Frontal cortex (tissue), 4 donors: ENCODE data around the gene SEMA6A. TPM values are rescaled to one million over a fixed set of nuclear protein-coding genes. Genes with fewer than 3 reads are reported as not detected.
"Not testable (repeated sequence)": the region's sequence is repeated elsewhere in the genome, so short reads cannot be mapped to it uniquely, and the experiment has no call there.

Experiments used
- DNase-seq, 2 donors: peaks; one replicate each; pipeline ENCODE4 v3.0.0; 2012; ENCODE audit warnings: low spot score in 2 of 2
- FAIRE-seq: peaks from 2 replicates; lab custom pipeline; 2012; peaks lifted over from hg19 to GRCh38; lab: Jason Lieb, UNC
- total RNA-seq: library from RNA; depleted of rRNA; stranded (reverse); fragments of >200 nt; gene quantifications from one replicate; pipeline ENCODE4 v1.2.3, GENCODE V29; 2014
- donor health status: control.
- donor health status: control.
- donor health status: control.

SEMA6A gene
- total RNA-seq, 1 donor from 2014 or later, result 15.5 TPM

GRCh38 chr5:116557669-116558271 lies 16.9 kb downstream of the SEMA6A start:
- FAIRE-seq, result peak; percentile 44
- DNase-seq, result peak in 1 of 2 donors; percentile 25

DNA sequence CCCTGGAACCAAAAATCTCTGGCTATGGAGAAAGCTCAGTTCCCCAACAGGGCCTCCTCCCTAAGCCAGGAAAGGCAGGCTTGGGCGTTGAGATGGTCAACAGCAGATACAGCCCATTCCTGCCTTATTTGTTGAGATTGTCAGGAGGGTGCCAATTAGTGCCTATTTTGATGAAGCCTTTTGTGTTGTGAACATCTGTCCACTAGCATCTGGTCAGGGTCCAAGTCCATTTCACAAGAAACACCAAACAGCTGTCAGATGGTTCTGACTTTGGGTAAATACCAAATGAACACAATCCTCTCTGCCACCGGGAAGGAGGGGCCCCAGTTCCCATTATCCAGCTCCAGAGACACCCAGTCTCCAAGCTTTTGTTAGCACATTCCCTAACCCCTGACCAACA lies 19.9 kb downstream of the SEMA6A start:
- no peak for DNase-seq
- no peak for FAIRE-seq

GRCh38 chr5:116553366-116553765 lies 21.3 kb downstream of the SEMA6A start:
- no peak for DNase-seq
- peak; percentile 68 for FAIRE-seq

DNA sequence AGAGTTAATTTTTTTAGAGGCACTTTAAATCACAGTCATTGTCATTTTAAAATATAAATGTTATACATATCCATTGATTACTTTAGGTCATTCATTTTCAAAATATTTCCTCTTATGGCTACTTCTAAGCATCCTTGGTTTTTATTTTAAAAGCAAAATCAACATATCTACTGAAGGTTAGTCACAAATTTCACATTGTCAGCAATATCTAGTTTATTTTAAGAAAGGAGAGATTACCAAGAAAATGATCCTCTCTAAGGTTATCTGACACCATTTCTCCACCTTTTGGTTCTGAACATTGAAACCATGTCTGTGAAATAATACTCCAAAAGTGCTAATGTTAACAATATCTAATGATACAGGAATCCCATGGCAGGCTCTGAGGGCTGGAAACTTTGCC lies 24.5 kb downstream of the SEMA6A start:
- FAIRE-seq (no peak), DNase-seq (no peak)

- DNase-seq (no peak), FAIRE-seq (no peak)
These were observed 27.9 kb downstream of the SEMA6A start for GRCh38 chr5:116546743-116547124.

GRCh38 chr5:116546033-116546742 lies 28.4 kb downstream of the SEMA6A start:
- no peak for DNase-seq
- no peak for FAIRE-seq

DNA sequence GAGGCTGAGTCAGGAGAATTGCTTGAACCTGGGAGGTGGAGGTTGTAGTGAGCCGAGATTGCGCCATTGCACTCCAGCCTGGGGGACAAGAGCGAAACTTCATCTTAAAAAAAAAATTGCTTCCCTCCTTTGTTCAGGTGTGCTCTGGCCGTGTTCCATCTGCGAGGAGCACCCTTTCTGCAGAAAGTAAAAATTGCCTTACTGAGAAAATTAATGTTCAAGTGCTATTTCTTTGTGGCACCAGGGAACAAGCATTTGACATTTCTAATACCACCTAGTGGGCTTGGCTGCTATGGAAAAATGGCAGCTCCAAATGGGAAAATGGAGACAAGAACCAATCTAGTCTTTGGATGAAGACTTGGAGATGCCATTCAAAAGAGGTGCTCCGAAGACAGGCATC lies 29.2 kb downstream of the SEMA6A start:
- not testable (repeated sequence) for FAIRE-seq, DNase-seq

GRCh38 chr5:116544531-116545241 lies 29.9 kb downstream of the SEMA6A start:
- FAIRE-seq, result no peak
- no peak for DNase-seq

DNA sequence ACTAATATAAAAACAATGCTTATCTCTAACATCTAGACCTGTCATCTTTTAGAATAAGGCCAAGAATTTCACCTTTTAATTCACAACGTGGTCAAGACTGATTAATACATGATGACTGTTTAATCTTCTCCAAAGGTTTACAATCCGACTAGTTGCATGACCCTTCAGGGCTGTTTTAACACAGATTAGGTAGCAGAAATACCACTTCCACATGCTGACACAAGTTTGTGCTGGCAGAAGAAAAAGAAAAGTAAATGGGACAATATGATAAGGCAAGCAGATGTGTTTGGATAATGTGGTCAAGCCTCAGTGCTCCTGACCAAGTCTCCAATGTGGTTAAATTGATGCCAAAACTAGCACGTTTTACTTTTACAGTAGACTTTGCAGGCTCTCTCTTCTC lies 31.1 kb downstream of the SEMA6A start:
- DNase-seq (no peak), FAIRE-seq (no peak)

DNA sequence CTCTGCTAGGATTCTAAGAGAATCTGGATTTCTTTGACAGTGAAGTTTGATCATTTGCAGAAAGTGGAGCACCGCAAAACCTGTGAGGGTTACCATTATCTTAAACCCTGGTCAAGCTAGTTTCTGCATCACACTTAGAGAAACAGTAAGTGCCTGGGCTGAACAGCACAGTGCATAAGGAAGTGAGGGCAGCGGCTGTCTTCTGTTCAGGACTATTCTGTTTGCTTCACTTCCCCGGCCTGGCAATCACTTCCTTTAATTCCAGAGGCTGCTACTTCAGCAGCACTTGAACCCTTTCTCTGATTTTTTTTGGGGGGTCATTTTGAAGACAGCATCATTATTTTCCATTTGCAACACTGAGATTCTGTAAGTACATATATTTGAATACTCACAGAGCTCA lies 32.0 kb downstream of the SEMA6A start:
- DNase-seq (no peak), FAIRE-seq (no peak)

GRCh38 chr5:116539222-116539621 lies 35.4 kb downstream of the SEMA6A start:
- DNase-seq (no peak), FAIRE-seq (no peak)

GRCh38 chr5:116536316-116537083 lies 38.1 kb downstream of the SEMA6A start:
- no peak for DNase-seq
- FAIRE-seq, result no peak

GRCh38 chr5:116534964-116535651 lies 39.5 kb downstream of the SEMA6A start:
- FAIRE-seq, result no peak
- no peak for DNase-seq

- no peak for FAIRE-seq
- DNase-seq, result no peak
These were observed 41.7 kb downstream of the SEMA6A start for GRCh38 chr5:116532762-116533525.

- no peak for FAIRE-seq
- DNase-seq, result no peak
These were observed 43.0 kb downstream of the SEMA6A start for GRCh38 chr5:116531635-116532034.

- no peak for FAIRE-seq
- DNase-seq, result no peak
These were observed 43.5 kb downstream of the SEMA6A start for GRCh38 chr5:116531117-116531516.

- FAIRE-seq, result no peak
- DNase-seq, result no peak
These were observed 44.3 kb downstream of the SEMA6A start for GRCh38 chr5:116530276-116530675.

GRCh38 chr5:116529615-116530014 lies 45.0 kb downstream of the SEMA6A start:
- FAIRE-seq, result no peak

More at GRCh38 chr5:116529615-116530014, 45.0 kb downstream of the SEMA6A start:
- DNase-seq, result no peak
